ENCODE data around the gene ERF.

Gene ERF

DNA sequence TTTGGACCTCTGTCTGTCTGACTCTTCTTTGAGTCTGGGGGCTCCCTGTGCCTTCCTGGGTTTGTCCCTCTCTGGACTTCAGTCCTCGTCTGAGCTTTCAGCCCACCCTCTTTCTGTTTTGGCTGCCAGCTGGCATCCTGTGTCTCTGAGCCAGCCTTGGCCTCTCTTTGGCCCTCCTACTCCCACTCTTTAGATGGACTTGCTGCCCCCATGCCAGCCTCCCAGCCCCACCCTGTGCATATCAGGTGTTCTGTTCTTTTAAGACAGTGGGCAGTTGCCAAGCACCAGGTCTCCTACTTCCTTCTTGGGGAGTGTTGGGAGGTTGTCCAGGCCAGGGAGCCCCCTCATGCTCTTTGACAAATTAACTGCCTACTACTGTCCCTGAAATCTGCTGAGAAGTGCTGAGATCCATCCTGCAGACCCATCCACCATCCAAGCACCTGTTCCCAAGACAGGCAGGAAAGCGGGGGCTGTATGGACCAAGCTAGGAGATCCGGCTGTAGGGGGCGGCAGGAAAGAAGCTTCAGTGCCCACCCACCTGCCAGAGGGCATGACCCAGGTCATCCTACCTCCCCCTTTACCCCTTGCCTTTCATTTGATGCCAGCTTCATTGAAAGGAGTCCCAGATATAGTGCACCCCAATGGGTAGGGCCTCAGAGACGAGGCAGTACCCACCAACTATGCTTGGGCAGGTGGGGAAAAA lies 23.7 kb upstream of the ERF start:
- intact Hi-C loops (cut with DNase I) = no loop called here
- no peak for DNase-seq

DNA sequence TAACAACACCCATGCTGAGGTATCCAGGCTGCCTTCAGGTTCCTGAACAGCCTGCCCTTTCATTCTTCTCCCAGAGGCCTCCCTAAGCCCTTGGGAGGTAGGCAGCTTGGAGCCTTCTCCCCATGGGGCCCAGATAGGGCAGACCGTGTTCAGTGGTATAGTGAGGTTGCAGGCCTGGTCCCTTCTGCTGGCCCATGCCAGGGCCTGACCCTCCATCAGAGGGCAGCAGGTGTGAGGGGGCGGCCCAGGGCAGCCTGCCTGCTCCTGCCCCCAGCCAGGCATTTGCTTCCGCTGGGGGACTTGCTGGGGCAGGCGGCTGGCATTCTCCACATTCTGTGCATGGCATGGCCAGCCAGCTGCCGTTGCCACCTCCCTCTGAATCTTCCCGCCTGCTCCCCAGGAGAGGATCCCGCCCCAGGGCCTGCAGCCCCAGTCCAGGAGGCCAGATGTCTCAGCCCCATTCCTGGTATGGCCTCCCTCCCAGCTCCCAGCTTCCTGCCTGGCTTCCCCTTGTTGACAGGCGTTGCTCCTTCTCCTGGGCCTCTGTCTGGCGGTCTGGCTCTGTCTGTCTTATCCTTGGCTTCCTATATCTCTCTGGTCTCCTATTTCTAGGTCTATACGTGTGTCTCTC lies 23.0 kb upstream of the ERF start:
- intact Hi-C loops (cut with DNase I) = no loop called here
- DNase-seq = peak in 1 of 42 donors; percentile 30

DNA sequence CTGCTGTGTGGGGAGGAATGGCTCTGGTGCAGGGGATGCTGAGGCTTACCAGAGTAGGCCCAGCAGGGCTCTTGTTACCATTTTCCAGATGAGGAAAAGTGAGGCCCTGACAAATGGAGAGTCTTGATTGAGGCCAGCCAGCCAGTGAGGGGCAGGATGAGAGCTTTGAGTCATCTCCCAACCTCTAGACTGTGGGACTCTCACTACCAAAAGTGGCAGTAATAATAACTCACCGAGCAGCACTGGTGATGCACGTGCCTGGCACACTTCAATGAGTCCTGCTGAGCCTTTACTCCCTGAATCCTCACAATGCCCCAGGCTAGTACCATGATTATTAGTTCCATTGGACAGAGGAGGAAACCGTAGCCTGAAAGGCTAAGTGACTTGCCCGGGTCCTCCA lies 21.9 kb upstream of the ERF start:
- intact Hi-C loops (cut with DNase I) = no loop called here
- DNase-seq = no peak

DNA sequence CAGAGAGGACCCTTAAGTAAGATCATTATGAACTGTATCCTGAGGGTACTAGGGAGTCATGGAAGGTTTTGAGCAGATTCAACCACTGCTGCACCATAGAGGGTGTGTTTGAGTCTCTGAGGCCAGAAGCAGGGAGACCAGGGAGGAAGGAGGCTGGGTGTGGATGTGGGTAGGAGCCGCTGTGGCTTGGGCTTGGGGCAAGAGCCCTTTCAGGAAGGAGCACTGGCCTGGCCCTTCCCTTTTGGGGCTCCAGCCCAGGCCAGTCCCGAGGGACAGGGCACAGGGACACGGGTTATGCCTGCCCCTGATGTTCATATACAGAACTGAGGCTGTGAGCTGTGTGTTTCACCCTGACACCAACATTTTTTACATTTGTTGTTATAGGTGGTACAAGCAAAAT lies 21.4 kb upstream of the ERF start:
- intact Hi-C loops (cut with DNase I) = no loop called here
- DNase-seq = no peak

DNA sequence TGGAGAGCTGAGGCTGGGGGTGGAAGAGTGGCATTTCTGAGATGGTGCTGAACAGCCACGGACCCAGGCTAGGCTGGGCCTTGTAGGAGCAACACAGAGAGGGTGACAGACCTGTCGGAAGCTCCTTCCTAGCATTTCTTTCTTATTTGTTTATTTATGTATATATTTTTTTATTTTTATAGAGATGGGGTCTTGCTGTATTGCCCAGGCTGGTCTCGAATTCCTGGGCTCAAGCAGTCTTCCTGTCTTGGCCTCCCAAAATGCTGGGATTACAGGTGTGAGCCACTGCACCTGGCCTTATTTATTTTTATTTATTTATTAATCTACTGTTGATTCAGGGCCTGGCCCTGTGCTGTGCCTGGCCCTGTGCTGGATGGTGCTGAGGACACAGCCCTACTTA lies 20.6 kb upstream of the ERF start:
- intact Hi-C loops (cut with DNase I) = no loop called here

DNA sequence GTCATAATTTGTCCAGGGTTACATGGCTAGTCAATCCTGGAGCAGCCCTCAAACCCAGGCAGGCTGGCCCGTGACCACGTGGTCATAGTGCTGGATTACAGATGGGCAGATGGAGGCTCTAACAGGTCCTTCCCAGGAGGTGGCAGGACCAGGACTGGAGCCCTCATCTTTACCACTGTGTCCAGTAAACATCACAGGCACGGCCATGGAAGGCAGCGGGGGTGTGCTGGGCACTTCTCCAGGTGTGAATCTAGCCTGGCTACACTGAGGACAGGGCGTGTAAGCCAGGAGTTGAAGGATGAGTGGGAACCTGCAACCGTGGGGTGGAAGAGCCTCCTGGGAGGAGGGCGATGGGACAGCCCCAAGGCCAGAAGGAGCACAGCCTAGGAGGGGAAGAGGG lies 20.2 kb upstream of the ERF start:
- no peak for DNase-seq

More for the DNA sequence above, 20.6 kb upstream of the ERF start:
- no peak for DNase-seq

DNA sequence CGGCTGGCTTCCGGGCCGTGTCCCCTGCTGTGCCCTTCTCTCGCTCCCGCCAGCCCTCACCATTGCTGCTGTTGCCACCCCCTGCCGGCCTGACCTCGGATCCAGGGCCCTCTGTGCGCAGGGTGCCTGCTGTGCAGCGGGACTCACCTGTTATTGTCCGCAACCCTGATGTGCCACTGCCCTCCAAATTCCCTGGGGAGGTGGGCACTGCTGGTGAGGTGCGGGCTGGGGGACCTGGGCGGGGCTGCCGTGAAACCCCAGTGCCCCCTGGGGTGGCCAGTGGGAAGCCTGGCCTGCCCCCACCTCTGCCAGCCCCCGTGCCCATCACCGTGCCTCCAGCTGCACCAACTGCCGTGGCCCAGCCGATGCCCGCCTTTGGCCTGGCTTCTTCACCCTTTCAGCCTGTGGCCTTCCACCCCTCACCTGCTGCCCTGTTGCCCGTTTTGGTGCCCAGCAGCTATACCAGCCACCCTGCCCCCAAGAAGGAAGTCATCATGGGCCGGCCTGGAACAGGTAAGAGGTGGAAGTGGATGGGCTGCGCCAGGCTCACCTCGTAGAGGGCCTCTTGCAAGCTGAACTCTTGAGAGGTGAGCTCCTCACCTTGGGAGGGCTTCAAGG lies 19.2 kb upstream of the ERF start:
- intact Hi-C loops (cut with DNase I) = no loop called here
- DNase-seq = no peak

More for the DNA sequence above, 20.2 kb upstream of the ERF start:
- intact Hi-C loops (cut with DNase I) = no loop called here

DNA sequence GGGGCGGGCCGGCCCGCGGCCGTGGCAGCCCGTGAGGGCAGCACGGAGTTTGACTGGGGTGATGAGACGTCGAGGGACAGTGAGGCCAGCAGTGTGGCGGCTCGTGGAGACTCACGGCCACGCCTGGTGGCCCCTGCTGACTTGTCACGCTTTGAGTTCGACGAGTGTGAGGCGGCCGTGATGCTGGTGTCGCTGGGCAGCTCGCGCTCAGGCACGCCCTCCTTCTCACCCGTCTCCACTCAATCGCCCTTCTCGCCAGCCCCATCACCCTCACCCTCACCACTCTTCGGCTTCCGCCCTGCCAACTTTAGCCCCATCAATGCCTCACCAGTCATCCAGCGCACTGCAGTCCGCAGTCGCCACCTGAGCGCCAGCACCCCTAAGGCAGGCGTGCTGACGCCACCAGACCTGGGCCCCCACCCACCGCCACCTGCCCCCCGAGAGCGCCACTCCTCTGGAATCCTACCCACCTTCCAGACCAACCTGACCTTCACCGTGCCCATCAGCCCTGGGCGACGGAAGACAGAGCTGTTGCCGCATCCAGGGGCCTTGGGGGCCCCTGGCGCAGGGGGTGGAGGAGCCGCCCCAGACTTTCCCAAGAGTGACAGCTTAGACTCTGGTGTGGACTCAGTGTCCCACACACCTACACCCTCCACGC lies 18.6 kb upstream of the ERF start:
- intact Hi-C loops (cut with DNase I) = no loop called here
- DNase-seq = no peak

DNA sequence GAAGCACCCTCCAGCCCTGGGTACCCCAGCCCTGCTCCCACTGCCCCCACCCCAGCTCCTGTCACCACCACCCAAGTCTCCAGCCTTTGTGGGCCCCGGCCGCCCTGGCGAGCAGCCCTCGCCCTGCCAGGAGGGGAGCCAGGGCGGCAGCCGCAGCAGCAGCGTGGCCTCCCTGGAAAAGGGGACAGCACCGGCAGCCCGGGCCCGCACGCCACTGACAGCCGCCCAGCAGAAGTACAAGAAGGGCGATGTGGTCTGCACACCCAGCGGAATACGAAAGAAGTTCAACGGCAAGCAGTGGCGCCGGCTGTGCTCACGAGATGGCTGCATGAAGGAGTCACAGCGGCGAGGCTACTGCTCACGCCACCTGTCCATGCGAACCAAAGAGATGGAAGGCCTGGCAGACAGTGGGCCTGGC lies 18.1 kb upstream of the ERF start:
- no peak for DNase-seq
- intact Hi-C loops (cut with DNase I) = no loop called here

DNA sequence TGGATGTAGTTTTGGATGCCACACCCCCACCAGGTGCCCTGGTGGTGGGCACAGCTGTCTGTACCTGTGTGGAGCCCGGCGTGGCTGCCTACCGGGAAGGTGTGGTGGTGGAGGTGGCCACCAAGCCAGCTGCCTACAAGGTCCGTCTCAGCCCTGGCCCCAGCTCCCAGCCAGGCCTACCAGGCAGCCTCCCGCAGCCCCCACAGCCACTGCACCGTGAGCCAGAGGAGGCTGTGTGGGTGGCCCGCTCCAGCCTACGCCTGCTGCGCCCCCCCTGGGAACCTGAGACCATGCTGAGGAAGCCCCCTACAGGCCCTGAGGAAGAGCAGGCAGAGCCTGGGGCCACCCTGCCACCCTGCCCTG lies 17.6 kb upstream of the ERF start:
- intact Hi-C loops (cut with DNase I) = no loop called here
- no peak for DNase-seq

DNA sequence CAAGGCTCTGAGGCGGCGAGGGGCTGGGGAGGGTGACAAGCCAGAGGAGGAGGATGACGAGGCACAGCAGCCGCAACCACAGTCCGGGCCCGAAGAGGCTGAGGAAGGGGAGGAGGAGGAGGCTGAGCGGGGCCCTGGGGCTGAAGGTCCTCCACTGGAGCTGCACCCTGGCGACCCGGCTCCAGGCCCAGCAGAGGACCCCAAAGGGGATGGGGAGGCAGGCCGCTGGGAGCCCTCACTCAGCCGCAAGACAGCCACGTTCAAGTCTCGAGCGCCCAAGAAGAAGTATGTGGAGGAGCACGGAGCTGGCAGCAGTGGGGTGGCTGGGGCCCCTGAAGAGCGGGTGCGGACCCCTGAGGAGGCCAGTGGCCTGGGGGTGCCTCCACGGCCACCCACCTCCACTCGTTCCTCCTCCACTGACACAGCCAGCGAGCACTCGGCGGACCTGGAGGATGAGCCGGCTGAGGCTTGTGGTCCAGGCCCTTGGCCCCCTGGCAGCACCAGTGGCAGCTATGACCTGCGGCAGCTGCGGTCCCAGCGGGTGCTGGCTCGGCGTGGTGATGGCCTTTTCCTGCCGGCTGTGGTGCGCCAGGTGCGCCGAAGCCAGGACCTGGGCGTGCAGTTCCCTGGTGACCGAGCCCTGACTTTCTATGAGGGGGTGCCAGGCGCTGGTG lies 17.1 kb upstream of the ERF start:
- intact Hi-C loops (cut with DNase I) = no loop called here
- DNase-seq = peak in 1 of 42 donors; percentile 8

DNA sequence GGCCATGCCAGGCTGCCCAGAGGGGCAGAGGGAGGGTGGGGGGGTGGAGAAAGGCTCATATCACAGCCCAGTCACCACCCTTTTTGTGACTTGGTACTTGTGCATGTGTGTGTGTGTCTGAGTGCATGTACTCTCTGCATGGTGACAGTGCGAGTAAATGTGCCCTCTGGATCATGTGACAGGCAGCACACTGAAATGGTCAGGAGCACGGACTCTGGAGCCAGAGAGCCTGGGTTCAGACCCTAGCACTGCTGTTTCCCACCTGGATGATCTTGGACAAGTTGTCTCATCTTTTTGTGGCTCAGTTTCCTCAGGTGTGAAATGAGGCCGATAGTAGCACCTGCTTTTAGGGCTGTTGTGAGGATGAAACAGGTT lies 16.1 kb upstream of the ERF start:
- DNase-seq = peak in 1 of 42 donors; percentile 12
- intact Hi-C loops (cut with DNase I) = no loop called here

DNA sequence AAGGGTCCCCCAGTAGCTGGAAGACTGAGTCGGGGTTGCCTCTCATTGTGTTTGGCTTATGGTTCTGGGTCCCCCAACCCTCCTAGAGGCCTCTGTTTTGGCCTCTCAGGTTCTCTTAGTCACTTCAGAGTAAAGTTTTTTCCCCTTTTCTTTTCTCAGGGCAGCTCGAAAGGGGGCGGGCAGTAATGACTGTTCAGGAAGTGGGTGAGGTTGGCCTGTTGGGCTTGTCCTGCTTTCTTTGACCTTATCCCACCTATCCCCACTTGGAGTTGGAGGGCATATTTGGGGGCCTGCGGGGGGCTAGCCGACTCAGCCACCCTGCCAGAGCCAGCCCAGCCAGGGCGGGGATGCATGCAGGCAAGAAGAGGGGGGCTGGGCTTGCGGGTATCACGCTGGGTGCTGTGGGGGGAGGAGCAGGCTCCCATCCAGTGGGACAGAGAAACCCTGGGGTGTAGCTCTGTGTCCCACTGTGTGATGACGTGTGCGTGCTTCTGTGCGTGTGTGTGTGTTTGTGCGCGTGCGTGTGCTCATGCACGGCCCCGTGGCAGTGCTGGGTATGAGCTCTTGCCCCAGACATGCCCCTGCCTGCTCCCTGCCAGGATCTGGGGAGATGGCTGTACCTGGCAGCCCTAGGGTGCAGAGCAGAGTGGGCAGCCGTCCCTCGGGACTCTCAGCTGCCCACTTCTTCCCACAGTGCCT lies 15.6 kb upstream of the ERF start:
- DNase-seq = peak in 41 of 42 donors; percentile 32 to 84 (median 69)
- intact Hi-C loops (cut with DNase I) = no loop called here

DNA sequence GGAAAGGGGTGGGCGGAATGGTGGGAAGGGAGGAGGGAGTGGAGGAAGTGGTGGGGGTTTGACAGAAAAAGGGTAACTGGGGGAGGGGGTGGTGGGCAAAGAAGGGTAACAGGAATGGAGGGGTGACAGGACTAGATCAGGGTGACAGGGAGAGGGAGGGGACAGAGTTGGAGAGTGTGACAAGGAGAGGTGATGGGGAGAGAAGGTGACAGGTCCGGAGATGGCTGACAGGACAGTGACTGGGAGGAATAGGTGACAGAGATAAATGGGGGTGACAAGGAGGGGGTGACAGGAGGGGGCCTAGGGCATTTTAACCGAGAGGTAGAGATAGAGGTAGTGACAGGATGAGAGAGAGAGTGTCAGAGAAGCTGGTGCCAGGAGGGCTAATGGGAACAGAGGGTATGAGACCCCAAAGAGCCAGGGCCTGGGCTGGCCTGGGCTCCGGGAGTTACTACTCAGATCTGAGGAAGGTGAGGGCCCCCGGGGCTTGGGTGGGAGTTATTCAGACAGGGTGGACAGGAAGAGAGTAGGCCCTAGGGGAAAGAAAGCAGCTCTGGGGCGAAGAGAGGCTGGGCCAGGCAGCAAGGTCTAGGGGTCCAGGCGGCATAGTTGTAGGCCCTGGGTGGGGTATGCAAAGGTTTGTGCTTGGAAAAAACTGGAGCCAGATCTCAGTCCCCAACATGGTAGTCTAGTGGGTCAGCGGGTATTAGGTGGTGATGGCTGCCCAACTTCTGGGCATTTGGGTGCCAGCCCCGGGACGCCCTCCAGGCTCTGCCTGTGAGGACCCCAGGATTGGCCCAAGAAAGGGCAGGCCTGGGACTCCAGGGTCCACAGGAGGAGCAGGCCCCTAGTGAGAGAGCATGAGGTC lies 14.8 kb upstream of the ERF start:
- intact Hi-C loops (cut with DNase I) = no loop called here
- DNase-seq = peak in 2 of 42 donors; percentile 21 to 24

DNA sequence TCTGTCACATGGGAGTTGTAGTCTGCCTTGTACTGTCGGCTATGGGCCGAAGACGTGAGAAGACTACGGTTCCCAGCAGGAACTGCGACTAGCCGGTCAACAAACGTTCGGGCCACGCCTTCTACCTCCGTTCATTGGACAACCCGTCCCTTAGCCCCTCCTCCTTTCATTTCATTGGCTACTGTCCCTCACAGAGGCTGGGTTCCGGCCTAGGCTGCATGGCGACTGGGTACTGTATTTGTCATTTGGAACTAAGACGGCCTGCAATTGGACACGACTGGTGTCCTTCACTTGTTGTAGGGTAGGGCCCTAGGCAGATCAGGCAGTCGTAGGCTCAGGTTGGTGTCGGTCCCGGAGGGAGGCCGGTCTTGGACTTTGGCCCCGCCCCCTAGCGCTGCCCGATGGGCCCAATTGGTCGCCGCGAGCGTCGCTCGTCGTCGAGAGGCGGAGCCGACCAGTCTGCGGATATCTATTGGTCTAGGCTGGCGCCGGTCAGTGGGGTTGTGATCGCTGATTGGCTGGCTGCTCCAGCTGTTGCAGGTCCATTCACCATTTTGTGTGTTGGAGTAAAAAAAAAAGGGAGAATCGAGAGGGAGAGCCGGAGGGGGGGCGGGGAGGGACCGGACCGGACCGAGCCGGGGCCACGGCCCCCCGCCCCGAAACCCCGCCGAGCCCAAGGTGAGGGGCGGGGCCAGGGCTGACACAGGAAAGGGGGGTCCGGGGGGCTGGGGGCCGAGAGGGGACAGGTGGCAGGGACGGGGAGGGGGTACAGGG lies 14.0 kb upstream of the ERF start, which contains the start of gene CIC:
TSS of gene CIC (plus strand) at position 549 of the 774 bp plus-strand sequence. CDS start 2,532 bp downstream, outside the sequence.
- peak; percentile 98 to 100 (median 100) for DNase-seq
- intact Hi-C loops (cut with DNase I) = no loop called here

DNA sequence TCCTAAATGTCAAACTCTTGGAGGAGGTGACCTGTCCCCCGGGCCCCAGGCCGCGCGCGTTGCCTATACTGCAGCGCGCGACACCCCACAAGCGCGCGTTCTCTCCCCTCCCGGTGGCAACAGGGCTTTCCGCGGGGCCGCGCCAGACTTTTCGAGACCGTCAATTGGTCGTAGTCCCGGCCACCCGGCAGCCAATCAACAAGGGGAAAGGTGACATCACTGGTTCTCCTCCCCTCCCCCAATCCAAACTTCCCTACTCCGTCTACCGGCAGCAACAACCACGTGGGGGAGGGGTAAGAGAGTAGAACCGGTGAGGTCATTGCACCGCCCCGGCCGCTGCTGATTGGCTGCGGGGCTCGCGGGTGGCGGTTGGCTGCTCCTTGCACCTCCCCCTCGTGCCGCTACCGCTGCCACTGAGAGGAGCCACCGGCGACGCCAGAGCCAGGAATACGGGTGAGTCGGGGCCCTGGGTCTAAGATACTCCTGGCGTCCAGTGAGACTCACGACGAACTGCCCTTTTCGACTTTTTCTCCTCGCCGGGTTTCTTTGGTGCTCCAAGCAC lies 13.3 kb upstream of the ERF start:
- intact Hi-C loops (cut with DNase I) = no loop called here
- peak; percentile 97 to 100 (median 99) for DNase-seq

DNA sequence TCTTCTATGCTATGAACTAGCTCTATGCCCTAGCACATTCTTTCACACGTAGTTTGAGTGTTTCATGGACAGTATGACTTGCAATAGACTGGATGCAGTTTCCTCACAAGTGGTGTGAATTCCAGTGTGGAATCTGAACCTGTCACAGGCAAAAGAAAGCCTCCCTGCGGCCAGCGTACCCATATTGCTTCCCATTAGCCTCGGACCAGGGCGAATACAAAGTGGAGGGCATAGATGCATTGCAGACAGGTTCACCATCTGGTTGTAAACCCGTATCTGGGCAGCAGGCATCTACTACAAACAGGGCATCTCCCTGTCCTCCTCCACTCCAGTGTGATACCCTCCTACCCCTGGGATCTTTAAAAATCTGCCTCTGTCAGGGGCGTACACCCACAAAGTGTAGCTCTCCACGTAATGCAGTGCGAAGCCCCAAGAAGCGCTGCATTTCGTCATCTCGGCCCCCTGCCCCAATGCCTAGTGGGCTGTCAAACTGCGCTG lies 12.8 kb upstream of the ERF start:
- intact Hi-C loops (cut with DNase I) = no loop called here
- peak in 2 of 42 donors; percentile 11 to 48 for DNase-seq

Measured in head of caudate nucleus (tissue), 42 donors.